Panc1 (cell line): Measurements from ENCODE around the gene TENT4B. TPM values are rescaled to one million over a fixed set of nuclear protein-coding genes. Genes with fewer than 3 reads are reported as not detected.

ENCODE experiments used
- ATAC-seq: fragments of 200-7000 bp; cut with Tn5 transposase; 2 replicates; pipeline ENCODE4 v1.9.1; 2020; ENCODE audit warnings: mild to moderate bottlenecking, moderate library complexity
- BruUV-seq: library from RNA; stranded (reverse); fragments of 400-500 nt; replicated peaks from 2 replicates; lab custom pipeline; 2021; lab: Mats Ljungman, UMichigan
- CTCF ChIA-PET: fragments of 300-600 bp; sonication (Branson Sonifier 250); formaldehyde crosslinking; loops from one replicate; lab custom pipeline; 2022; ENCODE audit warnings: antibody characterized with exemption; lab: Charles Lee
- POLR2A ChIA-PET: fragments of 300-600 bp; sonication (Branson Sonifier 250); formaldehyde crosslinking; loops from one replicate; lab custom pipeline; 2022; ENCODE audit warnings: antibody characterized with exemption; lab: Charles Lee
- DNase-seq: peaks from one replicate; pipeline ENCODE4 v3.0.0-alpha.2; 2010; ENCODE audit warnings: low read depth, low spot score
- H3K27ac ChIP-seq: 2 replicates; pipeline ENCODE4 v1.5.1; 2011; ENCODE audit warnings: mild to moderate bottlenecking, low read length, inconsistent platforms
- H3K27me3 ChIP-seq: fragments of 200-500 bp; sonication (Bioruptor generic); 2 replicates; pipeline ENCODE4 v1.6.0; 2014; ENCODE audit warnings: low read length, inconsistent platforms; ENCODE audit not compliant: control insufficient read depth, insufficient read depth
- H3K36me3 ChIP-seq: fragments of 200-500 bp; sonication (Bioruptor generic); 2 replicates; pipeline ENCODE4 v1.5.1; 2014; ENCODE audit warnings: inconsistent platforms, mild to moderate bottlenecking, low read length, moderate library complexity; ENCODE audit not compliant: control insufficient read depth, insufficient read depth
- H3K4me1 ChIP-seq: 2 replicates; pipeline ENCODE4 v1.5.1; 2011; ENCODE audit warnings: inconsistent platforms, mild to moderate bottlenecking, low read length, moderate library complexity; ENCODE audit not compliant: control insufficient read depth, insufficient read depth
- H3K4me3 ChIP-seq, 2 experiments: 2 replicates each; pipeline ENCODE4 v1.5.1; 2011 to 2012; ENCODE audit warnings: low read depth in 2 of 2, low read length in 2 of 2, mild to moderate bottlenecking in 2 of 2, inconsistent platforms in 1 of 2, moderate library complexity in 1 of 2
- H3K9me3 ChIP-seq: fragments of 200-500 bp; sonication (Bioruptor generic); 2 replicates; pipeline ENCODE4 v1.5.1; 2014; ENCODE audit warnings: low read depth, mild to moderate bottlenecking, inconsistent platforms, low read length, moderate library complexity; ENCODE audit not compliant: control insufficient read depth, insufficient read depth
- POLR2AphosphoS5 ChIP-seq: IDR thresholded peaks from 2 replicates; pipeline ENCODE4 v1.6.1; 2012; ENCODE audit warnings: mild to moderate bottlenecking, low read depth, low read length, moderate library complexity
- SIN3A ChIP-seq: IDR thresholded peaks from 2 replicates; pipeline ENCODE4 v1.6.1; 2012; ENCODE audit warnings: low read depth, mild to moderate bottlenecking, low read length, moderate library complexity, borderline replicate concordance; ENCODE audit not compliant: insufficient read depth
- TCF7L2 ChIP-seq: IDR thresholded peaks from 2 replicates; pipeline ENCODE4 v1.6.1; 2011; ENCODE audit warnings: mild to moderate bottlenecking, low read depth, low read length, inconsistent platforms
- in situ Hi-C: cut with HindIII; loops from 2 replicates; pipeline ENCODE4 v1.10.0; 2016; ENCODE audit warnings: low sequenced_read_pairs, low pct_unique_long_range_greater_than_20kb
- intact Hi-C: fragments of 100-400 bp; cut with micrococcal nuclease; formaldehyde crosslinking; loops from one replicate; pipeline ENCODE4 v1.10.0; 2022; ENCODE audit not compliant: unreplicated experiment
- total RNA-seq: library from RNA; stranded (reverse); gene quantifications from one replicate; pipeline ENCODE4 v1.2.1, GENCODE V29; 2021; ENCODE audit not compliant: unreplicated experiment
- TF ChIP-seq, protein P1 (sequence below), 2 experiments: IDR thresholded peaks; 2 replicates each; pipeline ENCODE4 v1.6.1; 2011 to 2012; ENCODE audit warnings: low read depth in 2 of 2, control low read depth in 1 of 2, low read length in 1 of 2, mild to moderate bottlenecking in 1 of 2, moderate library complexity in 1 of 2; ENCODE audit not compliant: insufficient read depth in 1 of 2
- TF ChIP-seq, protein P2 (sequence below): fragments of 450-650 bp; IDR thresholded peaks from 2 replicates; pipeline ENCODE4 v1.5.1; 2017; ENCODE audit warnings: mild to moderate bottlenecking

TENT4B gene
- total RNA-seq, 1 experiment from 2014 or later: 9.7 TPM

DNA sequence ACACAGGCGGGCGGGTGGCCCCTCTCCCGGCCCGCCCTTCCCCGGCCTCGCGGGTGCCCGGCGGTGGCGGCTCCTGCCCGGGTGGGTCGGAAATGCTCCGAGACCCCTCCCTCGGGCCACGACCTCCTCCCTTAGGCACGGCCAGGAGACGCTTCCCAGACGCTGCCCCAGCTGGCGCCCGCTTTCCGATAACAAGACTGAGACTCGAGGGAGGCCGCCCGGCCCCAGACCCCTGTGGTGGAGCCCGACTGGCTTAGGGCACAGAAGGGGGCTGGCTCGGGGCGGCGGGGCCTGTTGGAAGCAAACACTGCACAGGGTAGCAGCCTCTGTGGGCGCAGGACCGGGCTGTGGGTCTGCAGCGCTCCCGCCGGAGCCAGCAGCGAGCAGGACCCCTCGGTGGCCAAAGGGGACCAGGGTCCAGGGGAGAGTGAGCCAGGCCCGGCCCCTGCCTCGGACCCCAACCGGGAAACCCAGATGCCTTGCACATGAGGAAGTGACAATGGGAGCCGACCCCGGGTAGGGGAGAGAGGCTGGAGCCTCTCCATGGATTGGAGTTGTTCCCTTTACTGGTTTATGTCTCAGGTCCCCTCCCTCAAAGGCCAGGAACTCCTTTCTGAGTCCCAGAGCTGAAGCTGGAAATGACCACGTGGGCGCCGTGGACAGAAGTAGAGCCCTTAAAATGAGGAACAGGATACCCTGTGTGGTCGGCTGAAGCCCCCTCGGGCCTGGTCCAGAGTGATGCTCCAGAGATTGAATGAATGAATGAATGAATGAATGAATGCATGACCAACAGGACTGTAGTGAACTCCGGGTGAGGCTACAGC lies 93.4 kb downstream of the TENT4B start:
- ChIA-PET CTCF (interaction anchor here (0.6 kb wide), 1 partner anchor 1706 kb away, joined by 3 read pairs; no protein-coding TSS in a partner anchor), POLR2A (no interaction called here)
- no TSS peak for BruUV-seq
- H3K27ac ChIP-seq: no peak overlapping the region
- H3K36me3 ChIP-seq: no peaks in the 10 kb centered on the region
- peaks cover 4% of the 10 kb centered on the region; the same call in 1 of the 2 replicates for H3K4me1 ChIP-seq
- no peaks in the 10 kb centered on the region for H3K27me3 ChIP-seq
- no peaks in the 10 kb centered on the region for H3K9me3 ChIP-seq
- TF ChIP-seq, protein P1, sequence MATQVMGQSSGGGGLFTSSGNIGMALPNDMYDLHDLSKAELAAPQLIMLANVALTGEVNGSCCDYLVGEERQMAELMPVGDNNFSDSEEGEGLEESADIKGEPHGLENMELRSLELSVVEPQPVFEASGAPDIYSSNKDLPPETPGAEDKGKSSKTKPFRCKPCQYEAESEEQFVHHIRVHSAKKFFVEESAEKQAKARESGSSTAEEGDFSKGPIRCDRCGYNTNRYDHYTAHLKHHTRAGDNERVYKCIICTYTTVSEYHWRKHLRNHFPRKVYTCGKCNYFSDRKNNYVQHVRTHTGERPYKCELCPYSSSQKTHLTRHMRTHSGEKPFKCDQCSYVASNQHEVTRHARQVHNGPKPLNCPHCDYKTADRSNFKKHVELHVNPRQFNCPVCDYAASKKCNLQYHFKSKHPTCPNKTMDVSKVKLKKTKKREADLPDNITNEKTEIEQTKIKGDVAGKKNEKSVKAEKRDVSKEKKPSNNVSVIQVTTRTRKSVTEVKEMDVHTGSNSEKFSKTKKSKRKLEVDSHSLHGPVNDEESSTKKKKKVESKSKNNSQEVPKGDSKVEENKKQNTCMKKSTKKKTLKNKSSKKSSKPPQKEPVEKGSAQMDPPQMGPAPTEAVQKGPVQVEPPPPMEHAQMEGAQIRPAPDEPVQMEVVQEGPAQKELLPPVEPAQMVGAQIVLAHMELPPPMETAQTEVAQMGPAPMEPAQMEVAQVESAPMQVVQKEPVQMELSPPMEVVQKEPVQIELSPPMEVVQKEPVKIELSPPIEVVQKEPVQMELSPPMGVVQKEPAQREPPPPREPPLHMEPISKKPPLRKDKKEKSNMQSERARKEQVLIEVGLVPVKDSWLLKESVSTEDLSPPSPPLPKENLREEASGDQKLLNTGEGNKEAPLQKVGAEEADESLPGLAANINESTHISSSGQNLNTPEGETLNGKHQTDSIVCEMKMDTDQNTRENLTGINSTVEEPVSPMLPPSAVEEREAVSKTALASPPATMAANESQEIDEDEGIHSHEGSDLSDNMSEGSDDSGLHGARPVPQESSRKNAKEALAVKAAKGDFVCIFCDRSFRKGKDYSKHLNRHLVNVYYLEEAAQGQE (IDR thresholded peaks at IDR 0.05; ENCODE audit: insufficient read depth in 1 of 2, low read depth in 2 of 2, low read length in 1 of 2): no peak
- no peak for TF ChIP-seq TCF7L2
- TF ChIP-seq, protein P2, sequence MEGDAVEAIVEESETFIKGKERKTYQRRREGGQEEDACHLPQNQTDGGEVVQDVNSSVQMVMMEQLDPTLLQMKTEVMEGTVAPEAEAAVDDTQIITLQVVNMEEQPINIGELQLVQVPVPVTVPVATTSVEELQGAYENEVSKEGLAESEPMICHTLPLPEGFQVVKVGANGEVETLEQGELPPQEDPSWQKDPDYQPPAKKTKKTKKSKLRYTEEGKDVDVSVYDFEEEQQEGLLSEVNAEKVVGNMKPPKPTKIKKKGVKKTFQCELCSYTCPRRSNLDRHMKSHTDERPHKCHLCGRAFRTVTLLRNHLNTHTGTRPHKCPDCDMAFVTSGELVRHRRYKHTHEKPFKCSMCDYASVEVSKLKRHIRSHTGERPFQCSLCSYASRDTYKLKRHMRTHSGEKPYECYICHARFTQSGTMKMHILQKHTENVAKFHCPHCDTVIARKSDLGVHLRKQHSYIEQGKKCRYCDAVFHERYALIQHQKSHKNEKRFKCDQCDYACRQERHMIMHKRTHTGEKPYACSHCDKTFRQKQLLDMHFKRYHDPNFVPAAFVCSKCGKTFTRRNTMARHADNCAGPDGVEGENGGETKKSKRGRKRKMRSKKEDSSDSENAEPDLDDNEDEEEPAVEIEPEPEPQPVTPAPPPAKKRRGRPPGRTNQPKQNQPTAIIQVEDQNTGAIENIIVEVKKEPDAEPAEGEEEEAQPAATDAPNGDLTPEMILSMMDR: no peak; the same call in 1 of the 2 replicates
- no peak for TF ChIP-seq SIN3A
- DNase-seq (no peak), ATAC-seq (peak; percentile 41)
- intact Hi-C loops: no loop called here
- H3K4me3 ChIP-seq: peak overlapping the region; percentile 45 to 50
- in situ Hi-C loops: no loop called here

DNA sequence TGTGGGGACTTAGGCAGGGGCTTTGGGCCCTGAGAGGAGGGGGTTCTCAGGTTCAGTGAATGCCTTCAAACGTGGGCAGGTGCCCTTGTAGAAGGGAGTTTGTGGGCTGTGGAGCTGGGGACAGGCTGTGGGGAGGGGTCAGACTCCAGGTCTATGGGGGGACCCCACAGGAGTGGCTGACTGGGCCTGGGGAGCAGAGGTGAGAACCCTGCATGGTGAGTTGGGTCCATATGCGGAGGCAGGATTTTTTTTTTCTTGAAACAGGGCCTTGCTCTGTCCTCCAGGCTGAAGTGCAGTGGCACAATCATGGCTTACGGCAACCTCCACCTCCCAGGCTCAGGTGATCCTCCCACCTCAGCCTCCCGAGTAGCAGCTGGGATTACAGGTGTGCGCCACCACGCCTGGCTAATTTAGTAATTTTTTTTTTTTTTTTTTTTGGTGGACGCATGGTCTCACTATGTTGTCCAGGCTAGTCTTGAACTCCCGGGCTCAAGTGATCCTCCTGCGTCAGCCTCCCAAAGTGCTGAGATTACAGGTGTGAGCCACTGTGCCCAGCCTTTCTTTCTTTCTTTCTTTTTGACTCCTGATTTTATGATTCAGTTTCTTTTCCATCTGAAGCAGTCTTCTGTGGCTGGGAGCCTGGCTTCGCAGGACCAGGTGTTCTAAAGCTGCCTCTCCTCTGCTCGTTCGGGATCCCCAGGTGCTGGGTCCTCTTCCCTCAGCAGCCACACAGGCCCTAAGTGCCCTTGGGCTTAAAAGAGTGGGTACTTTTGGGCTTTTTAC lies 94.2 kb downstream of the TENT4B start:
- Histone ChIP-seq H3K27ac (no peak overlapping the region), H3K4me3 (no peak overlapping the region), H3K36me3 (no peaks in the 10 kb centered on the region), H3K9me3 (no peaks in the 10 kb centered on the region), H3K4me1 (peaks cover 4% of the 10 kb centered on the region; the same call in 1 of the 2 replicates), H3K27me3 (no peaks in the 10 kb centered on the region)
- TF ChIP-seq, protein P2: no peak
- no peak for TF ChIP-seq SIN3A
- no peak for TF ChIP-seq TCF7L2
- TF ChIP-seq, protein P1 (IDR thresholded peaks at IDR 0.05; ENCODE audit: insufficient read depth in 1 of 2, low read depth in 2 of 2, low read length in 1 of 2): no peak
- TF ChIP-seq POLR2AphosphoS5: no peak
- intact Hi-C loops: no loop called here
- BruUV-seq: no TSS peak
- CTCF ChIA-PET: interaction anchor here (0.6 kb wide), 1 partner anchor 1706 kb away, joined by 3 read pairs; no protein-coding TSS in a partner anchor
- ATAC-seq (no peak), DNase-seq (no peak)
- in situ Hi-C loops: no loop called here
- POLR2A ChIA-PET: interaction anchor here (0.7 kb wide), 1 partner anchor 362 kb away, joined by 4 read pairs; no protein-coding TSS in a partner anchor
